Esophagus (tissue), 2 donors: Measurements from ENCODE around the gene PRRG2. TPM values are rescaled to one million over a fixed set of nuclear protein-coding genes. Genes with fewer than 3 reads are reported as not detected.

Experiments
- H3K27ac ChIP-seq, 2 donors: one replicate each; pipeline ENCODE4 v1.5.1; 2013; ENCODE audit warnings: low read depth in 2 of 2, mild to moderate bottlenecking in 2 of 2, inconsistent platforms in 1 of 2, low read length in 1 of 2, moderate library complexity in 1 of 2
- H3K27me3 ChIP-seq, 2 donors: one replicate each; pipeline ENCODE4 v1.6.1; 2013; ENCODE audit warnings: low read length in 2 of 2, control low read depth in 1 of 2, mild to moderate bottlenecking in 1 of 2; ENCODE audit not compliant: insufficient read depth in 2 of 2, control insufficient read depth in 1 of 2
- H3K36me3 ChIP-seq, 2 donors: one replicate each; pipeline ENCODE4 v1.6.1; 2013; ENCODE audit warnings: low read length in 1 of 2; ENCODE audit not compliant: control insufficient read depth in 2 of 2, insufficient read depth in 2 of 2
- H3K4me1 ChIP-seq, 2 donors: one replicate each; pipeline ENCODE4 v1.6.1; 2013; ENCODE audit warnings: low read length in 1 of 2; ENCODE audit not compliant: control insufficient read depth in 2 of 2, insufficient read depth in 2 of 2
- H3K4me3 ChIP-seq, 2 donors: one replicate each; pipeline ENCODE4 v1.5.1; 2013; ENCODE audit warnings: low read length in 2 of 2, mild to moderate bottlenecking in 2 of 2, low read depth in 1 of 2, moderate library complexity in 1 of 2
- H3K9me3 ChIP-seq, 2 donors: one replicate each; pipeline ENCODE4 v1.6.1; 2013; ENCODE audit warnings: mild to moderate bottlenecking in 2 of 2, low read depth in 1 of 2, low read length in 1 of 2, moderate library complexity in 1 of 2; ENCODE audit not compliant: control insufficient read depth in 2 of 2, insufficient read depth in 1 of 2
- WGBS, 2 donors: extraction: QIAGEN DNeasy Blood & Tissue Kit; methylation state at CpG; one replicate each; pipeline ENCODE4 v1.1.7; 2013; 5-methylcytosine and 5-hydroxymethylcytosine counted together
- polyA plus RNA-seq, 2 donors: library from polyadenylated mRNA; stranded (reverse); fragments of 200-250 nt; gene quantifications; one replicate each; pipeline ENCODE4 v1.2.3, GENCODE V29; 2013
- donor health status: healthy with polysubstance abuse.
- donor health status: Bipolar disorder and iron deficiency.

Gene PRRG2
- polyA plus RNA-seq, 2 donors: 10.1 to 12.7 TPM

DNA sequence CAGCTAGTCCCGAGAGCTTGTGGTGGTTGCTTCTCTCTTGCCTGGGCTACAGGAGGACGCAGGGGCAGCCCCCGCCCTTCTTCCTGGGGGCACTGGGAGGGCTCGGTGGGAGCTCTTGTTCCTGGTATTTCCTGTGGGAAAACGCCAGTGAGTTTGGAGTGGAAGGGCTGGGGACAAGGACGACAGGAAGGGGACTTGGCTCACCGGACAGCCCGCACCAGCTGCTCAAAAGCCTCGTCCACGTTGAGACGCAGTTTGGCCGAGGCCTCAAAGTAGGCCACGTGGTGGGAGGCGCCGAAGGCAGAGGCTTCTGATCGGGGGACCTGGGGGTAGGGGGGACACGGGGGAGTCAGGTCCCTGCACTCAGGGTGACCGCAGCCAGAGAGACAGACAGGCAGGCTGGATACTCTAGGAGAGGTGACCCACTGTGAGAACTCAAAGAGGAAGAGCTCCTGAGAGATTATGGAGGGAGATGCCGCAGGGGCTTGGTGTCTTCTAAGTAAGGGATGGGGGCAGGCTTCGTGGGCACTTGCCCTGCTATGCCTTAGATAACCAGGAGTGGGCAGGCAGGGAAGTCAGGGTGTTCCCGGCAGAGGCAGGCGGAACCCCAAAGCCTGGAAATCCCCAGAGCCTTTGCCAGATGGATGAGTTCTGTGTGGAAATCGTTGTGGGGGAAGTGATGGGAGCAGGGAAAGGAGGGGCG lies 54.6 kb downstream of the PRRG2 start:
- Histone ChIP-seq H3K27me3 (no peaks in the 10 kb centered on the region), H3K36me3 (no peaks in the 10 kb centered on the region), H3K27ac (peak overlapping the region; percentile 14 to 50), H3K4me1 (peaks cover 6 to 7% of the 10 kb centered on the region in 2 donors), H3K9me3 (no peaks in the 10 kb centered on the region), H3K4me3 (no peak overlapping the region)
- 40 to 44% methylated on average over 24 of the region's 24 CpGs for WGBS, 2 donors

DNA sequence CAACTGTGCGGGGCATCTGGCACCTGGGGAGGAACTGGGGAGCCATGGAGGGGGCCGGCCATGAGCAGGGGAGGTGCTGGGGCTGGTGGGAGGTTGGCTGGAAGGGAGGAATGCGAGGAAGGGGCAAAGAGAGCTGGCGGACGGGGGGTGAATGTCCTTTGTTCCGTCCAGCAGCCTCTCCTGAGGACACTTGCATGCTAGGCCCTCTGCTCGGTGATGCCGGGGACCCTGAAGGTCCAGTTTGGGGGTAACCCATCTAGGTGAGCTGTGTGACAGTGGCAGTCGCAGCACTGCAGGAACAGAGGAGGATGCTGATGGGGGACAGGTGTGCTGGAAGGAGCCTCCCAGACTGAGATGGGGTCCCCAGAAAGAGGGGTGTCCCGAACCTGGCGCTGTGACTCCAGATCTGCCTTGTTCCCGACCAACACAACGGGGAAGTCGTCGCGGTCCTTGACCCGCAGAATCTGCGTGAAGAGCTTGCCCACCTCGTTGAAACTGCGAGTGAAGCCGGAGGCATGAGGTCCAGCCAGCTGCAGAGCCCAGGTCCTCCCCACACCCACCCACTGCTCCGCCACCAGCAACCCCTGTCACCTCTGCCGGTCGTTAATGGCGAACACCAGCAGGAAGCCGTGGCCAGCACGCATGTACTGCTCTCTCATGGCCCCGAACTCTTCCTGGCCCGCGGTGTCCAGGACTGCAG lies 55.3 kb downstream of the PRRG2 start:
- Histone ChIP-seq H3K4me3 (no peak overlapping the region), H3K27ac (peak overlapping the region in 1 of 2 donors; percentile 27), H3K27me3 (no peaks in the 10 kb centered on the region), H3K9me3 (no peaks in the 10 kb centered on the region), H3K36me3 (no peaks in the 10 kb centered on the region), H3K4me1 (peaks cover 6% of the 10 kb centered on the region in 2 donors)
- WGBS, 2 donors: 77 to 78% methylated on average over 30 of the region's 30 CpGs

DNA sequence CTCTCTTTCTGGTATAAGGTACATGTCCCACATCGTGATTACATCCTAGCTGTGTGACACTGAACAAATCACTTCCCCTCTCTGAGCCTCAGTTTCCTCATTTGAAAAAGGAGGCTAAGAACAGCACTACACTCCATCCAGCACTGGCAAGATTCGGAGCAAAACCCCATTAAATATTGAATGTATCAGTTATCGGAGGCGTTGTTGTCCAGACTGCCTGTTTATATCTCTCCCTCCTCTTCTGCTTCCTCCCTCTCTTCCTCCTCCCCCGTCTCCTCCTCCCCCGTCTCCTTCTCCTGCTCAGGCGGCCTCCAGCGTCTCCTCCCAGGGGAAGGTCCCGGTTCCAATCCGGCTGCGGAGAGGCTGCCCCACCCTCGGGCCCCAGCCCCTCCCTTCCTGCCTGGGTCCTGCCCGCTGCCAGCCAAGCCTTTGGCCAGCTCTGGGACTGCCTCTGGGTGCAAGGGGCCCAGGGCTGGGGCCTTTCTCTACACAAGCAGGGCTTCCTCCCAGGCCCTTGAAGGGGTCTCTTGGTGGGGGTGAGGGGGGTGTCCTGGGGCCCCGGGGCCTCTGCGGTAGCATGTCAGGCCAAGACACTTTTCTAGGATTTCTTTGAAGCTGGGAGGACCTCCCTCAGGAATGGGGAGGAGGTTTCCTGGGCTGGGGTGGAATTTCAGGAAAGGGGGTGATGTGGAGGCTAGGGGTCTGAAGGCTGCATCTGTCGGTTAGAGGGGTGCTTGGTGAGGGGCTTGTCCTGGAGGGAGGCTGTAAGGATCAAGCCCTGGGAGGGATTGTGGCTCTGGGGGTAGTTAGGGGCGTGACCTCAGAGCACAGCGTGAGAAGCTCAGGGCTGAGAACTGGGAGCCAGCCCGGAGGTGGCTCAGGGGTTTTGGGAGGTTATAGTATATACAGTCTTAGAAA lies 57.0 kb downstream of the PRRG2 start:
- peak overlapping the region; percentile 70 to 88 for H3K27ac ChIP-seq
- no peaks in the 10 kb centered on the region for H3K36me3 ChIP-seq
- peaks cover 6% of the 10 kb centered on the region in 2 donors for H3K4me1 ChIP-seq
- WGBS, 2 donors: 6 to 7% methylated on average over 19 of the region's 19 CpGs
- H3K9me3 ChIP-seq: no peaks in the 10 kb centered on the region
- no peaks in the 10 kb centered on the region for H3K27me3 ChIP-seq
- H3K4me3 ChIP-seq: no peak overlapping the region

DNA sequence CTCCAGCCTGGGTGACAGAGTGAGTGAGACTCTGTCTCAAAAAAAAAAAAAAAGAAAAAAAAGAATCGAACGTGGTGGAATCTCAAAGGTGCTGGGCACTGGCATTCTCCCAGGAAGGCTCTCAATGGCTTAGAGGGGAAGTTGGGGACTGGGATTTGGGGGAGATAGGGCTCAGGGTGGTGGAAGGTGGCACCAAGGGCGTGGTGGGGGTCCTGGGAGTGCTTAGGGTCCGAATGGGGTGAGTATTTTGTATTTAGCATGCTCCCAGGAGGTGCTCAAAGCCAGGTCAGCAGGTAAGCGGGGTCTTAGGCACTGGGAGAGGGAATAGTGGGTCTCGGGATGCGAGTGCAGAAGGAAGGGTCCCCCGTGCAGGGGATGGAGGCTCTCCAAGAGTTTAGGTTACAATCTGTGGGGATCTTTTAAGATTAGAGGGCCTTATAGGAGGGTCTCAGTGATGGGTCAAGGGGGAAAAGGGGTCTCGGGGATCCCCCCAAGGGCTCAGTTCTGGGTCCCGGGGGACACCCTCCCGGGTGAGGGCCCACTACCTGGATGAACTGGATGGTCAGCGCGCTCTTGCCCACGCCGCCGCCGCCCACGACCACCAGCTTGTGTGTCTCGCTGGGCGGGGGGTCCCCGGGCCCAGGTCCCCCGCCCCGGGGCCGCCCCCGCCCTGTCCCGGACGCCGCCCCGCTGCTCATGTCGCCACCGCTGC lies 58.4 kb downstream of the PRRG2 start:
- Histone ChIP-seq H3K4me3 (peak overlapping the region; percentile 52 to 55), H3K27me3 (no peaks in the 10 kb centered on the region), H3K27ac (peak overlapping the region; percentile 92 to 95), H3K36me3 (no peaks in the 10 kb centered on the region), H3K4me1 (peaks cover 6% of the 10 kb centered on the region in 2 donors), H3K9me3 (no peaks in the 10 kb centered on the region)
- WGBS, 2 donors: 3 to 4% methylated on average over 29 to 31 of the region's 31 CpGs

DNA sequence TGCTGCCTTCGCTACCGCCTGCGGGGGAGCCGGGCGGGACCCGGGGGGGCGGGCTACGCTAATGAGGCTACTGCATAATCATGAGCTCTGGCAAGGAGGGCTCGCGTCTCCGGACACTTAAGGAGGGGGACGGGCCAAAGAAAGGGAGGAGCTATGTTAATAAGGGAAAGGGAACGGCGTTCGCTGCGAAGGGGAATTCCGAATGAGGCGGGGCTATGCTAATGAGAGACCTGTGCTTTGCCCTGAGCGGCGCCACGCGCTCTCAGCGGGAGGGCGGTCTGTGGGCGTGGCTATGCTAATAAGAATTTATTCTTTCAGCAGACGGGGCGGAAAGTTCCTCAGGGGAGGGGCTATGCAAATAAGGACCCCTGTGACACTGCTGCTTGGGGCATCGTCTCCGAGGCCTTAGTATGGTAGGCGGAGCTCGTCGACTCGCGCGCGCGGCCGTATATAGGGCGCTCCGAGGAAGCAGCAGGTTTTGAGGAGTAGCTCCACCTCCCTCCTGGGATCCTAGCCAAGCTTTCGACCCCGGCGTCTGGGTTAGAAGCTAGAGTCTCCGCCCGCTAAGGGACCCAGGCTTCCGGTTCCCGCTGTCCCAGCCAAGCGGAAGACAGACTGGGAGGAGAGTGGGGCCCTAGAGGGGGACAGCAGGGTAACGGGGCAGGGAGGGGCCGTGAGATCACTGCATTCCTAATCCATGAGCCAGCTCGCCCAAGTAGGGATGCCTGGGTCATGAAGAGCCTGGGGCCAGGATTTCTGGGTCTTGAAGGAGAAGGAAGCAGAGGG lies 59.2 kb downstream of the PRRG2 start, which contains the start of gene RRAS:
Gene RRAS (minus strand): TSS at position 31 of the 786 bp plus-strand sequence. CDS start 45 bp downstream, outside the sequence.
- 0% methylated on average over 50 to 51 of the region's 51 CpGs for WGBS, 2 donors
- Histone ChIP-seq H3K4me1 (peaks cover 5 to 6% of the 10 kb centered on the region in 2 donors), H3K27ac (peak within 1 kb of the TSS; percentile 95 to 99), H3K9me3 (no peaks in the 10 kb centered on the region), H3K4me3 (peak within 1 kb of the TSS; percentile 52 to 55), H3K27me3 (no peaks in the 10 kb centered on the region), H3K36me3 (peaks cover 0 to 5% of the 10 kb centered on the region in 2 donors)

Other genes starting within 250 kb of the PRRG2 start
- gene CD37, start 245.9 kb upstream of the PRRG2 start, polyA plus RNA-seq: 1 to 10 TPM; 2.5 to 3.1 TPM
- 1 to 10 TPM; 6.0 to 8.3 TPM for gene TEAD2, start 218.9 kb upstream of the PRRG2 start, polyA plus RNA-seq
- under 1 TPM in 1 of 2 donors, not detected in 1; 0.07 TPM for gene DKKL1, start 217.4 kb upstream of the PRRG2 start, polyA plus RNA-seq
- gene KASH5, start 193.1 kb upstream of the PRRG2 start, polyA plus RNA-seq: not detected
- gene PTH2, start 157.9 kb upstream of the PRRG2 start, polyA plus RNA-seq: not detected
- not detected for gene GFY, start 155.9 kb upstream of the PRRG2 start, polyA plus RNA-seq
- gene SLC17A7, start 139.8 kb upstream of the PRRG2 start, polyA plus RNA-seq: under 1 TPM; 0.28 to 0.29 TPM
- gene PIH1D1, start 129.5 kb upstream of the PRRG2 start, polyA plus RNA-seq: 10 to 100 TPM; 63.5 to 65.3 TPM
- gene ALDH16A1, start 128.1 kb upstream of the PRRG2 start, polyA plus RNA-seq: 10 to 100 TPM; 29.4 to 29.9 TPM
- 1 to 10 TPM; 7.2 to 9.5 TPM for gene FLT3LG, start 107.1 kb upstream of the PRRG2 start, polyA plus RNA-seq
- gene RPL13A, start 93.7 kb upstream of the PRRG2 start, polyA plus RNA-seq: 1,000 to 10,000 TPM; 1,631 to 2,695 TPM
- gene RPS11, start 84.9 kb upstream of the PRRG2 start, polyA plus RNA-seq: 1,000 to 10,000 TPM; 3,079 to 3,912 TPM
- 10 to 100 TPM; 27.7 to 36.9 TPM for gene FCGRT, start 68.7 kb upstream of the PRRG2 start, polyA plus RNA-seq
- 1 to 10 TPM; 4.2 to 7.8 TPM for gene RCN3, start 53.3 kb upstream of the PRRG2 start, polyA plus RNA-seq
- gene NOSIP, start 760 bp upstream of the PRRG2 start, polyA plus RNA-seq: 10 to 100 TPM; 57.9 to 61.8 TPM
- gene PRR12, start 9.9 kb downstream of the PRRG2 start, polyA plus RNA-seq: 10 to 100 TPM in 1 of 2 donors, 1 to 10 TPM in 1; 4.8 to 11.2 TPM
- 10 to 100 TPM; 45.1 to 46.0 TPM for gene RRAS, start 58.8 kb downstream of the PRRG2 start, polyA plus RNA-seq
- gene SCAF1, start 60.9 kb downstream of the PRRG2 start, polyA plus RNA-seq: 10 to 100 TPM; 16.9 to 26.7 TPM
- 10 to 100 TPM; 49.2 to 75.0 TPM for gene IRF3, start 84.5 kb downstream of the PRRG2 start, polyA plus RNA-seq
- 10 to 100 TPM in 1 of 2 donors, 1 to 10 TPM in 1; 10.0 to 21.4 TPM for gene BCL2L12, start 84.6 kb downstream of the PRRG2 start, polyA plus RNA-seq
- gene PRMT1, start 96.0 kb downstream of the PRRG2 start, polyA plus RNA-seq: 100 to 1,000 TPM in 1 of 2 donors, 10 to 100 TPM in 1; 72.5 to 146 TPM
- gene ADM5, start 108.3 kb downstream of the PRRG2 start, polyA plus RNA-seq: 1 to 10 TPM; 1.6 to 2.0 TPM
- gene CPT1C, start 109.8 kb downstream of the PRRG2 start, polyA plus RNA-seq: 1 to 10 TPM; 1.8 to 4.1 TPM
- under 1 TPM; 0.06 to 0.55 TPM for gene TSKS, start 182.0 kb downstream of the PRRG2 start, polyA plus RNA-seq
- 10 to 100 TPM; 37.4 to 40.7 TPM for gene AP2A1, start 185.7 kb downstream of the PRRG2 start, polyA plus RNA-seq
- gene FUZ, start 232.0 kb downstream of the PRRG2 start, polyA plus RNA-seq: 10 to 100 TPM; 11.3 to 12.1 TPM
- gene MED25, start 237.0 kb downstream of the PRRG2 start, polyA plus RNA-seq: 10 to 100 TPM; 27.7 to 54.9 TPM